ENCODE measurements around the gene PRKD2.

The PRKD2 gene

GRCh38 chr19:46741447-46741846 is 24.5 kb upstream of the PRKD2 start:
- DNase-seq = no peak

- no peak for DNase-seq
Measured at GRCh38 chr19:46739290-46739771, 22.4 kb upstream of the PRKD2 start.

GRCh38 chr19:46737761-46738171 is 20.9 kb upstream of the PRKD2 start:
- no peak for DNase-seq

GRCh38 chr19:46737298-46737654 is 20.4 kb upstream of the PRKD2 start:
- no peak for DNase-seq

GRCh38 chr19:46736531-46737297 is 19.8 kb upstream of the PRKD2 start:
- no peak for DNase-seq

- DNase-seq = no peak
Measured at GRCh38 chr19:46733690-46734292, 16.9 kb upstream of the PRKD2 start.

GRCh38 chr19:46732966-46733689 is 16.2 kb upstream of the PRKD2 start:
- no peak for DNase-seq

GRCh38 chr19:46732172-46732938 is 15.4 kb upstream of the PRKD2 start:
- no peak for DNase-seq

- DNase-seq = no peak
Measured at GRCh38 chr19:46731584-46731983, 14.7 kb upstream of the PRKD2 start.

- no peak for DNase-seq
Measured at GRCh38 chr19:46731007-46731501, 14.1 kb upstream of the PRKD2 start.

GRCh38 chr19:46730595-46730994 is 13.7 kb upstream of the PRKD2 start:
- no peak for DNase-seq

- no peak for DNase-seq
Measured at GRCh38 chr19:46730187-46730586, 13.3 kb upstream of the PRKD2 start.

GRCh38 chr19:46729696-46730095 is 12.8 kb upstream of the PRKD2 start:
- DNase-seq = no peak

GRCh38 chr19:46728693-46729339 is 11.9 kb upstream of the PRKD2 start:
- peak; percentile 69 for DNase-seq

GRCh38 chr19:46728208-46728607 is 11.3 kb upstream of the PRKD2 start:
- DNase-seq = no peak

- no peak for DNase-seq
Measured at GRCh38 chr19:46727757-46728156, 10.8 kb upstream of the PRKD2 start.

- DNase-seq = no peak
Measured at GRCh38 chr19:46726971-46727501, 10.1 kb upstream of the PRKD2 start.

- DNase-seq = no peak
Measured at GRCh38 chr19:46726551-46726950, 9.6 kb upstream of the PRKD2 start.

- DNase-seq = no peak
Measured at GRCh38 chr19:46725859-46726393, 9.0 kb upstream of the PRKD2 start.

- DNase-seq = no peak
Measured at GRCh38 chr19:46725036-46725820, 8.3 kb upstream of the PRKD2 start.

GRCh38 chr19:46724468-46724867 is 7.6 kb upstream of the PRKD2 start:
- DNase-seq = no peak

All from stimulated activated naive CD4-positive, alpha-beta T cell treated with Interleukin-2 at 50 U/mL for 16 hours (primary cell).